HCEC 1CT (cell line): ENCODE data around the gene TFDP2.
"Not testable (repeated sequence)": the region's sequence is repeated elsewhere in the genome, so short reads cannot be mapped to it uniquely, and the experiment has no call there.

Experiments
- DNase-seq: peaks from one replicate; pipeline ENCODE4 v3.0.0-alpha.2; 2017

Gene TFDP2

GRCh38 chr3:141955175-141955574 is 194.2 kb downstream of the TFDP2 start:
- DNase-seq: no peak

GRCh38 chr3:141952611-141953010 is 196.7 kb downstream of the TFDP2 start:
- no peak for DNase-seq

DNA sequence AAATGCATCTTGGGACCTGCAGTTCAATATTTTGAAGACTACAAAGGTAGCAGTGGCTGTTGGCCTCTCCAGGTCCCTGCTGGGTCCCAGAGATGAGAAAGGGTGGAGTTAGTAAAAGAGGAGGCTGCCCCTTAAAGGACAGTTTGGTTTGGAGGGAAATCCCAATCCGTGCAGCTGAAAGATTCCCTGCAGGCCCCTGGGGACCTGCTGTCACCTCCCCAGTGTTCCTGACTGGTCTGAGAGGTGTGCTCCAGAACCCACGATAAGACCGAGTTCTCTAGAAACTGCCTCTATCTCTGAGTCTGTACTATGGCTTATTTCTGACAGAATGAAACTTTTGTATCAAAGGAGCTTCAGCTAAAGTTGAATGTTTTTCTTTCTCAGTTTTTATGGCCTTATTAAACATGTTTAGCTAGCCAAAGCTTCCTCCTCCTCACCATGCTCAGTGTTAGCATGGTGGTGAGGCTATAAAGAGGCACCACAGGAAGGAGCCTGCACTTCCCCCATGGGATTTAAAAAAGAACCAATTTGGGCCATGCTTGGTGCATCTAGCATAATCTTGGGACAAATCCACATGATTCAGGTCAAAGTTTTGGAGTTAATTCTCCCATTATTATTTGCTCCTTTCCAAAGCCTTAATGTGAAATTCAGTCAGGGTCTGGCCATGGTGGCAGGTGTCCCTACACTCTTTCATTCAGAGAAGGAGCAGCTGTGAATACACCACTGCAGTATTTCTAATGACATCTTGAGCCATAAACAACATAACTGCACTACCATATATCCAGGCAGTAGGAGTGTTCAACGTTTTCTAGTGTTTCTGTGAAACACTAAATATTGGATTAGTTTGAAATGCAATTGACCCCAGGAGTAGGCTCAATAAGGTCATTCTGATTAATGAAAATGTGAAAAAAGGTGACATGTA is 198.5 kb downstream of the TFDP2 start:
- no peak for DNase-seq

DNA sequence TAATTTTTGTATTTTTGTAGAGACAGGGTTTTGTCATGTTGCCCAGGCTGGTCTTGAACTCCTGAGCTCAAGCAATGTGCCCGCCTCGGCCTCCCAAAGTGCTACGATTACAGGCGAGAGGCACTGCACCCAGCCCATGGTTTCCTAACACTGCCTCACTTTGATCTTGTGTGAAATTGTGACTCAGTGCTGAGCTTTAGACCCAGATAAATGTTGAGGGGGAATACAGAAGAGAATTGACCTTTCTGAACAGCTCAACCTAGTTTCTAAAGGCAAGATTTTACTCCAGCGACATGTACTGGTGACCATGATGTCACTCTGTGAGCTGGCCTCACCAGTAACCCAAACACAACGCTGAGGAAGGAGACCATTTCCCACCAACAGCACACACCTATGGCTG is 199.4 kb downstream of the TFDP2 start:
- DNase-seq: no peak

GRCh38 chr3:141949399-141949798 is 199.9 kb downstream of the TFDP2 start:
- DNase-seq: no peak

DNA sequence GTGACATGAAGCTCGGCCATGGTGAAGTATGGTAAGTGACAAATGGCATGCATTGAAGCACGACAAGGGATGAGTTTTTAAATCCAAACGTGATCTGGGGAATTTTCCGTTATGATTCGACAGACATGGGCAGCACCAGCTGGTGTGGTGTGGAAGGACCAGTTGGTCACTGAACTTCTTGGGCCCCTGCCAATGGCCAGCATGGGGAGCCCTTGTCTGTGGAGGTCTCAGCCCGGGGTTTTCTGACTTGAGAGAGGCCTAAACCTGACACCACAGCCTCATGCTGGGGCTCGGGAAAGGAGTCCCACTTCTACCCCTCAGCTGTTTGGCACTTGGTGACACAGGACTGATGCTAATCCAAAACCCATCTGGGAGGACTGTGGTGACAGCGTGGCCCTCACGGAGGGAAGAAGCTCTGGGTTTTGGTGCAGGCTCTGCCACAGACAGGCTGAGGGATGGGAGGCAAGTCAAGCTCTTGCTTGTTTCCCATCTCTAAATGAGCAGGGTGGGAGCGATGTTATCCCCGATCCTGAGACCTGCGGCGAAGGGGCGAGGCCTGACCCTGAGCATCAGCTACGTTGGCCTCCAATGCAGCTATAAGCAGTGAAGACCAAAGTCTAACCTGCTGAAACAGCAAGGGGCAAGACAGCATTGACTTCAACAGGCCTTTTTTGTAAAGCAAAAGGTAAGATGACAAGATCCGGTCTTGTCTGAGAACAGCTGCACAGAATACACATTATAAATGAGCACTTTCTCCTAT is 203.4 kb downstream of the TFDP2 start:
- no peak for DNase-seq

DNA sequence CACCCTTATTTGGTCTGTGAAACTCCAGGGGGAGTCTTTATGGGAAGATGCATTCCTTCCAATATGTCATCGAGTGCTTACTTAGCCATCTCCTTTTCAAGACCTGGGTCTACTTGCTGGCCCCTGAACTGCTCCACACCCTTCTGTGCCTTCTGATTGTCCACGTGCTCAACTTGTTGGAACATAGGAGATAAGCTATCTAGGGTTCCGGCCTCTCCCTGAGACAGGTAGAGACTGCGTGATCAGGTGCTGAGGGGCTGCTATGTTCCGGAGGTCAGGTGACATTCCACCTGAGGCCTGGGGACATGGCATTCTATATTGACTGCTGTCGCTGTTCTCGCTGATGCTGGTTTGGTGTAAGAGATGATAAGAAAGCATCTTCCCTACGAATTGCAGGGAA is 207.3 kb downstream of the TFDP2 start:
- no peak for DNase-seq

- no peak for DNase-seq
Observed at GRCh38 chr3:141941093-141941492, 208.3 kb downstream of the TFDP2 start.

DNA sequence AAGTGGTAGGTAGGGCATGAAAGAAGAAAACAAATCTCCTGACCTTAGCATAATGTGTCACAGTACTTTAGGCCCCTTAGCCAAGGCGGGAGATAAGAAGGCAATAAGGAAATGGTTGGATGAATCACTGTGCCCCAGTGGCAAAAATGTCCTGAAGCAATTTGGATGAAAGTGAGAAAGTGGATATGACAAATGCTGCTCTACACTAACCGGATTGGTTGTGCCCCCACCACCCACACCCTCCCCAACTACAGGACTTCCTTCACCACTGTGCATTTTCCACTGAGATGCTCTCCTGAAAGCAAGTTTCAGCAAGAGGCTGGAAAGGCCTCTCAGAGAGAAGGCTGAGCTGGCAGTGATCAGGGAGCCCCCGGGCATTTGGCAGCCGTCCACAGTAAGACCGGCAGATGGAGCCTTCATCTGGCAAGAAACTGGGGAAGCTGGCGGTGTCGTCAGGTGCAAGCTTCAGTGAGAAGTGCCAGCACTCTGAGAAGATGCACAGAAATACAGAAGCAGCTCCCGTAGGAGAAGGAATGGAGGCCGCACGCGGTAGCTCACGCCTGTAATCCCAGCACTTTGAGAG is 209.1 kb downstream of the TFDP2 start:
- DNase-seq: peak; percentile 14

DNA sequence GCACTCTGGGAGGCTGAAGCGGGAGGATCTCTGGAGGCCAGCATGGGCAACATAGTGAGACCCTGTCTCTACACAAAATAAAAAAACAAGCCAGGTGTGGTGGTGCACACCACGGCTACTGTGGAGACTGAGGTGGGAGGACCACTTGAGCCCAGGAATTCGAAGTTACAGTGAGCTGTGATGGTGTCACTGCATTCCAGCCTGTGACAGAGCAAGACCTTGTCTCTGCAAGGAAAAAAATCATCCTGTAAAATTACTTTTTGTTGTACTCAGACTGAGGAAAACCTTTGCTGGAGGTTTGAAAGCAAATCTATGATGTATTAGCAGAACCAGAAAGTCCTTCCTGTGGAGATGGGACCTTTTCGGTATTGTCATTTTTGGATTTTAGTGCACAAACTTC is 209.6 kb downstream of the TFDP2 start:
- DNase-seq: no peak

- no peak for DNase-seq
Observed at GRCh38 chr3:141938011-141938500, 211.3 kb downstream of the TFDP2 start.

DNA sequence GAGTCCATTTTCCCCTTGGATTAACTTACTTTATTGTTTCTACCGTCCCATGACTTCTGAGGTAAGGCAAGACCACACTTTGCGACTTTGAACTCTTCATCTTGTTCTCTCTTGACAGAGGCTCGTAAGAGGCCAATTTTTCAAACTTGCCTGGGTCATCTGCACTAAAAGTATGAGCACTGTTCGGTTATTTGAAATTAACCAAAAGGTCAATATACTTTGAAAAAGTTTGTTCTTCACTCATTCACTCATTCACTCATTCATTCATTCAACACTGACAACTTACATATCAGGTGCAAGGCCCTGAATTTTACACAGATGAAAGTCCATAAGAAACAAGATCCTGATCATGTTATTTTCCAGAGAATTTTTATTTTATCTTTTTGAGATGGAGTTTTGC is 215.0 kb downstream of the TFDP2 start:
- no peak for DNase-seq

DNA sequence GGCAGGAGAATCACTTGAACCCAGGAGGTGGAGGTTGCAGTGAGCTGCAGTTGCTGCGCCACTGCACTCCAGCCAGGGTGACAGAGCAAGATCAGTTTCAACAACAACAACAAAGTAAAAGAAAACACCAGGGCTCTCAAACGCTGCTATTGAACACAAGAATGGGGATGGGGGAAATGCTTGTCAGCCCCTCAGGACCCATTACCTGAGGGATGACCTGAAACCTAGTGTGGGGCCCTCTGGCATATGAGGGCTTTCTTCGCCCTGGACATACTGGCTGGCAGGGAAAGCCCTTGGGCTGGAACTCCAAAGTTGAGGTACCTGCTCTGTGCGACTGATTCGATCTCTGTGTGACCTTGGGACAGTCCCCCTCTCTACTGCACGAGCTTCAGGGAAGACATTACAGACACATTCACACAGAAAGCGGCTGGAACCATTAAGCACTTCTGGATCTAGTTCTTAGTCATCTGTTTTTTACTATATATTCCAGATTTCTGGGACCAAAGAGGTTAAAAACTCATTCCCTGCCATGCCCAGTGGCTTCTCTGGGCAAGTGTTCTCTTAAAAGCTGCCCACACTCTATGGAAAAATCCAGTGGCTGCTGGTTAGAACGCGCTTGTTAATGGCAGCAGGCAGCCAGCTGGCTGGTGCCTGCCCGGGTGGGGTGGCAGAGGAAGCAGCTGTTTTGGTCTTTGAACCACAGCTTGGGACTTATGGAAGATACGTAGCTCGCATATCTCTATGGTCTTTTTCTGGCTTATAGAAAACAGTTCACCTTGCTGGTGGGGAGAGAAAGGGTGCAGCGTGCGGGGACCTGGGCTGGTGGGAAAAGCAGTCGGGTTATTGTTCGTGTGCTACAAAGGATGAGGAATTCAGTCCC is 215.7 kb downstream of the TFDP2 start:
- no peak for DNase-seq

DNA sequence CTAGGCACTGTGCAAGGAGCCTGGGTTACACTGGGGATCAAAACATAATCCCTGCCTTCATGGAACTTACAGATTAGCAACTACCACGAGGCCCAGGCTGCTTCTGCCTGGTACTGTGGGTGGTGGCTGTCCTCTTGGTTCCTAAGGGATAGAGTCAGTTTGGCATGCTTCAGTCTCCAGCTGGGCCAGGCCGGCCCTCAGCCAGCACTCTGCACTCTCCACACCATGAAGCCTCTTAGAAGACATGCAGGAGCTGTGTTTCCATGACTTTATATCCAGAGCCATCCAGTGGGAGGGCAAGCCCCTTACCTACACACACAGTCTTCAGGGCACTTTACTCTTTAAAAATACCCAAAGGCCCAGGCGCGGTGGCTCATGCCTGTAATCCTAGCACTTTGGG is 218.5 kb downstream of the TFDP2 start:
- DNase-seq: no peak

- no peak for DNase-seq
Observed at GRCh38 chr3:141929341-141929995, 219.9 kb downstream of the TFDP2 start.

DNA sequence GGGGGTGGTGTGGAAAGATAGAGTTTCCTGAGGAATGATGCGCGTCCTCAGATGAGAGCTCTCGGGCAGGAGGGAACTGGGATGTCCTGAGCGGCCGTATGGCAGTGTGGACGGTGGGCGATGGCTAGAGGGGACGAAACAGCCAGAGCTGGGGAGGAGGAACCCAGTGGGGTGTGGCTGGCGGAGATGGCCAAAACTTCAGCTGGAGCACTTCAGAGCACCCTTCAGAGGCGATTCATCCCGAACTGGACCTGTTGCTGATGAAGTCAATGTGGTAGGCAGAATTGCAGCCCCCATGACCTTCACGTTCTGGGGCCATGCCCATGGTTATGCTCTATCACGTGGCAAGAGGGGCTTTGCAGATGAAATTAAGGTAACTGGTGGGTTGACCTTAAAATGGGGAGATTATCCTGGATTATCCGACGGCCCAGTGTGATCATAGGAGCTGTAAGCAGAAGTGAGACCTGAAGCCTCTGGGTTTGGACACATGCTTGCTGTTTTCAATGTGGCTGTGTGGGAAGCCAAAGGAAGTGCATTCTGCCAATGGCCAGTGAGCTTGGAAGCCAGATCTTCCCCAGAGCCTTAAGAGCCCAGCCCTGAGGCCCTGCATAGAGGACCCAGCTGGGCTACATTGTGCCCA is 220.6 kb downstream of the TFDP2 start:
- no peak for DNase-seq

- DNase-seq: no peak
Observed at GRCh38 chr3:141926929-141927328, 222.4 kb downstream of the TFDP2 start.

GRCh38 chr3:141925677-141926076 is 223.7 kb downstream of the TFDP2 start:
- DNase-seq: not testable (repeated sequence)

DNA sequence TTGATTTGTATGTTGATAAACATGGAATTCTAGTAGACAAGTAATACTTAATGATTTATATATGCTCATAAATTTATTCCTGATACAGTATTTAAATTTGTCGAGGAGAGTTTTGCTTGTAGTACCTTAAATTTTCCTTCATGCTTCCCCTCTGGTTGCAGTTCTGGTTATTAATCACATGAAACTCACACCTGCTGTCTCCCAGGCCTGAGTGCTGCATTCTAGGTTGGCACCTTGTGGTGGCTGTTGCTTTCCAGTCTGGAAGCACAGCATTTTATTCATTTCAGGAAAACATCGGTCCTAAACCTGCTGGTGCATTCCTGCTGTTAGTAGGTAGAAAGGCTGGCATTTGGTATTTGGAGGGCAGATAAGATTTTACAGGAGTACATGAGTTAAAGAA is 228.0 kb downstream of the TFDP2 start:
- DNase-seq: no peak

GRCh38 chr3:141920701-141921100 is 228.6 kb downstream of the TFDP2 start:
- DNase-seq: no peak

- no peak for DNase-seq
Observed at GRCh38 chr3:141915766-141916165, 233.6 kb downstream of the TFDP2 start.
